Breast epithelium (tissue), 4 donors: Measurements from ENCODE around the gene CARD9. TPM values are rescaled to one million over a fixed set of nuclear protein-coding genes. Genes with fewer than 3 reads are reported as not detected.

Experiments used
- DNase-seq, 2 donors: peaks; one replicate each; pipeline ENCODE4 v3.0.0-alpha.2; 2019; ENCODE audit warnings: low spot score in 2 of 2
- H3K27ac ChIP-seq, 2 donors: fragments of 200-600 bp; sonication (generic) in 1 of 2; one replicate each; pipeline ENCODE4 v1.5.1; 2016 to 2019; ENCODE audit warnings: mild to moderate bottlenecking in 1 of 2
- H3K27me3 ChIP-seq, 2 donors: fragments of 200-600 bp; sonication (generic) in 1 of 2; one replicate each; pipeline versions ENCODE4 v1.5.1 to v1.6.0; 2017 to 2019; ENCODE audit warnings: control low read depth in 1 of 2, mild to moderate bottlenecking in 1 of 2
- H3K36me3 ChIP-seq: fragments of 200-600 bp; one replicate; pipeline ENCODE4 v1.5.1; 2019
- H3K4me1 ChIP-seq, 2 donors: fragments of 200-600 bp; sonication (generic); one replicate each; pipeline ENCODE4 v1.5.1; 2016 to 2019; ENCODE audit warnings: control low read depth in 1 of 2
- H3K4me3 ChIP-seq, 3 donors: fragments of 200-600 bp; sonication (generic); 1 replicate in 2 of 3; 2 replicates in 1 of 3; pipeline ENCODE4 v1.5.1; 2016 to 2019; ENCODE audit warnings: mild to moderate bottlenecking in 3 of 3, moderate library complexity in 2 of 3
- H3K9me3 ChIP-seq, 2 donors: fragments of 200-600 bp; sonication (generic) in 1 of 2; one replicate each; pipeline ENCODE4 v1.5.1; 2016 to 2019; ENCODE audit warnings: control low read depth in 1 of 2
- POLR2A ChIP-seq: fragments of 450-650 bp; IDR thresholded peaks from one replicate; pipeline ENCODE4 v1.6.1; 2016; ENCODE audit warnings: antibody characterized with exemption, mild to moderate bottlenecking, moderate library complexity
- POLR2AphosphoS5 ChIP-seq, 3 donors: sonication (generic); formaldehyde crosslinking; IDR thresholded peaks; one replicate each; pipeline ENCODE4 v1.6.1; 2017; ENCODE audit warnings: antibody characterized with exemption in 3 of 3
- intact Hi-C: fragments of 100-400 bp; cut with DNase I; formaldehyde crosslinking; loops from one replicate; pipeline ENCODE4 v1.15.1; 2023; ENCODE audit warnings: low total_unique reads
- total RNA-seq, 3 donors: library from RNA; depleted of rRNA; stranded (reverse); fragments of >200 nt; gene quantifications; one replicate each; pipeline ENCODE4 v1.1.0, GENCODE V29; 2016
- TF ChIP-seq, protein P1 (sequence below), 3 donors: fragments of 450-650 bp; IDR thresholded peaks; one replicate each; pipeline ENCODE4 v1.5.1; 2016 to 2017; ENCODE audit warnings: antibody characterized with exemption in 3 of 3, mild to moderate bottlenecking in 3 of 3, moderate library complexity in 3 of 3

Gene CARD9
- total RNA-seq, 3 donors from 2014 or later = 3.0 to 7.6 (median 3.3) TPM

DNA sequence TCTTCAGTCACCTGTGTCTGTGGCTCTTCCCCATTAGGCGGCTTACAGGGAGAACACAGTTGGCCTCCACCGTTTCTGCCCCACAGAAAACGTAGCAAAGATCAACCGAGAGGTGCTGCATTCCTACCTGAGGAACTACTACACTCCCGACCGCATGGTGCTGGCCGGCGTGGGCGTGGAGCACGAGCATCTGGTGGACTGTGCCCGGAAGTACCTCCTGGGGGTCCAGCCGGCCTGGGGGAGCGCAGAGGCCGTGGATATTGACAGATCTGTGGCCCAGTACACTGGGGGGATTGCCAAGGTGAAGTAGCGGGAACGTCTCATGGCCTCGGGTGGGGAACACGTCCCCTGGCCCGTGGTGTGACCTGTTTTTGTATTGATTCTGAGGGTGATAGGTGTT lies 43.4 kb upstream of the CARD9 start:
- no peak overlapping the region for H3K4me3 ChIP-seq
- H3K36me3 ChIP-seq = peaks cover 21% of the 10 kb centered on the region
- H3K9me3 ChIP-seq = no peaks in the 10 kb centered on the region
- peaks cover 0 to 2% of the 10 kb centered on the region in 2 donors for H3K4me1 ChIP-seq
- no peak for DNase-seq
- no peaks in the 10 kb centered on the region for H3K27me3 ChIP-seq
- no peak overlapping the region for H3K27ac ChIP-seq
- intact Hi-C loops = no loop called here
- TF ChIP-seq, protein P1, sequence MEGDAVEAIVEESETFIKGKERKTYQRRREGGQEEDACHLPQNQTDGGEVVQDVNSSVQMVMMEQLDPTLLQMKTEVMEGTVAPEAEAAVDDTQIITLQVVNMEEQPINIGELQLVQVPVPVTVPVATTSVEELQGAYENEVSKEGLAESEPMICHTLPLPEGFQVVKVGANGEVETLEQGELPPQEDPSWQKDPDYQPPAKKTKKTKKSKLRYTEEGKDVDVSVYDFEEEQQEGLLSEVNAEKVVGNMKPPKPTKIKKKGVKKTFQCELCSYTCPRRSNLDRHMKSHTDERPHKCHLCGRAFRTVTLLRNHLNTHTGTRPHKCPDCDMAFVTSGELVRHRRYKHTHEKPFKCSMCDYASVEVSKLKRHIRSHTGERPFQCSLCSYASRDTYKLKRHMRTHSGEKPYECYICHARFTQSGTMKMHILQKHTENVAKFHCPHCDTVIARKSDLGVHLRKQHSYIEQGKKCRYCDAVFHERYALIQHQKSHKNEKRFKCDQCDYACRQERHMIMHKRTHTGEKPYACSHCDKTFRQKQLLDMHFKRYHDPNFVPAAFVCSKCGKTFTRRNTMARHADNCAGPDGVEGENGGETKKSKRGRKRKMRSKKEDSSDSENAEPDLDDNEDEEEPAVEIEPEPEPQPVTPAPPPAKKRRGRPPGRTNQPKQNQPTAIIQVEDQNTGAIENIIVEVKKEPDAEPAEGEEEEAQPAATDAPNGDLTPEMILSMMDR (IDR thresholded peaks at IDR 0.05) = no peak
- no peak for TF ChIP-seq POLR2A
- TF ChIP-seq POLR2AphosphoS5 (IDR thresholded peaks at IDR 0.05) = no peak

DNA sequence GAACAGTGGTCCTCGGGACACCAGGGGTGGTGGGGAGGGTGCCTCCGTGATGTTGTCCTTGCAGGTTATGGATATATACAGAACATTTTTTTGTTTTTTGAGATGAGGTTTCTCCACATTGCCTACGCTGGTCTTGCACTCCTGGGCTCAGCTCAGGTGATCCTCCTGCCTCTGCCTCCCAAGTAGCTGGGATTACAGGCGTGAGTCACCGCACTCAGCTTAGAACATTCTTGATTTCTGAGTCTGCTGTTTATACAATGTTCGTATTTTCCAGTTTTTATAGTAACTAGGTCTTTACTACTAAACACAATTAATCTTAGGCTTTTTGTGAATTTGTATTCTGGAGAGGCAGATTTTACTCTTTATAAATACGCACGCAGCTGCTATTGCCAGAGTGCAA lies 43.0 kb upstream of the CARD9 start:
- Histone ChIP-seq H3K9me3 (no peaks in the 10 kb centered on the region), H3K36me3 (peaks cover 21% of the 10 kb centered on the region), H3K4me3 (no peak overlapping the region), H3K27me3 (no peaks in the 10 kb centered on the region), H3K4me1 (peaks cover 0 to 7% of the 10 kb centered on the region in 2 donors), H3K27ac (no peak overlapping the region)
- DNase-seq = no peak
- TF ChIP-seq, protein P1 (IDR thresholded peaks at IDR 0.05) = no peak
- TF ChIP-seq POLR2AphosphoS5 (IDR thresholded peaks at IDR 0.05) (no peak), POLR2A (no peak)
- intact Hi-C loops = no loop called here

DNA sequence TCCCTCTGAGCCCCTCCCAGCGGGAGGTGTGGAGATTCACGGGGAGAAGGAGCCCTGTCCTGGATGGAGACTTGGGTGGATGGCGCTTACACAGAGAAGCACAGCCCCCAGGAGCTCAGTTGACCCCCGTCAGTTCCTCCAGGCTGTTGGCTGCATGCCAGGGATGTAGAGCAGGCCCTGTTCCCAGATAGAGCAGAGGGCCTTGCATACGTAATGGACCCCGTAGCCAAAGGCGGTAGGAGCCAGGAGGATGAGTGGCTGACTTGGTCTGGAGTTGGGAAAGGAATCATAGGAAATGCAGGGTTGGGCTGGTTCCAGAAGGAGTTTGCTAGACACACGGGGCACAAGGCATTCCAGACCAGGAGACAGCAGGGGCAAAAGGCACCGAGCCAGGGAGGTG lies 39.5 kb upstream of the CARD9 start:
- H3K4me1 ChIP-seq = peaks cover 0 to 23% of the 10 kb centered on the region in 2 donors
- no peaks in the 10 kb centered on the region for H3K27me3 ChIP-seq
- peaks cover 4% of the 10 kb centered on the region for H3K36me3 ChIP-seq
- no peak overlapping the region for H3K27ac ChIP-seq
- intact Hi-C loops = no loop called here
- no peak overlapping the region for H3K4me3 ChIP-seq
- H3K9me3 ChIP-seq = no peaks in the 10 kb centered on the region
- TF ChIP-seq POLR2AphosphoS5 (IDR thresholded peaks at IDR 0.05) (no peak), POLR2A (no peak)
- TF ChIP-seq, protein P1 (IDR thresholded peaks at IDR 0.05) = no peak
- no peak for DNase-seq

DNA sequence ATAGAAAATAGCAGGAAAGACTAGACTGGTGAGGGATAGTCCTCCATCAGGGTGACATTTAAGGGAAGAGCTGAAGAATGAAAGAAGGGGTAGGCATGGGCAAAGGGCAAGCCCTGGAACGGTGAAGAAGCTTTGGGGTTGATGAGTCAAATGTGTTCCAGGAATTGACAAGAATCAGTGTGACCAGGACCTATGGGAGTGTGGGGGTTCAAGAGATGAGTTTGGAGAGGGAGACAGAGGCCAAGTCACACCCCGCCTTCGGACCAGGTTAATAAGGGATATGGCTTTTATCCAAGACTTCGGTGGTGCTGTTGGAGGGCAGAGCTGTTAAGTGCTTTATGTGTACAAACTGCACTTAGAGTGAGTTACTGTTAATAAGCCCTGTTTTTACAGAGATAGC lies 37.9 kb upstream of the CARD9 start:
- Histone ChIP-seq H3K9me3 (no peaks in the 10 kb centered on the region), H3K36me3 (no peaks in the 10 kb centered on the region), H3K27ac (no peak overlapping the region), H3K27me3 (no peaks in the 10 kb centered on the region), H3K4me3 (peak overlapping the region; percentile 92 to 100 (median 94)), H3K4me1 (peaks cover 0 to 23% of the 10 kb centered on the region in 2 donors)
- DNase-seq = no peak
- intact Hi-C loops = no loop called here
- TF ChIP-seq, protein P1 (IDR thresholded peaks at IDR 0.05) = no peak
- TF ChIP-seq POLR2A (no peak), POLR2AphosphoS5 (IDR thresholded peaks at IDR 0.05) (no peak)

DNA sequence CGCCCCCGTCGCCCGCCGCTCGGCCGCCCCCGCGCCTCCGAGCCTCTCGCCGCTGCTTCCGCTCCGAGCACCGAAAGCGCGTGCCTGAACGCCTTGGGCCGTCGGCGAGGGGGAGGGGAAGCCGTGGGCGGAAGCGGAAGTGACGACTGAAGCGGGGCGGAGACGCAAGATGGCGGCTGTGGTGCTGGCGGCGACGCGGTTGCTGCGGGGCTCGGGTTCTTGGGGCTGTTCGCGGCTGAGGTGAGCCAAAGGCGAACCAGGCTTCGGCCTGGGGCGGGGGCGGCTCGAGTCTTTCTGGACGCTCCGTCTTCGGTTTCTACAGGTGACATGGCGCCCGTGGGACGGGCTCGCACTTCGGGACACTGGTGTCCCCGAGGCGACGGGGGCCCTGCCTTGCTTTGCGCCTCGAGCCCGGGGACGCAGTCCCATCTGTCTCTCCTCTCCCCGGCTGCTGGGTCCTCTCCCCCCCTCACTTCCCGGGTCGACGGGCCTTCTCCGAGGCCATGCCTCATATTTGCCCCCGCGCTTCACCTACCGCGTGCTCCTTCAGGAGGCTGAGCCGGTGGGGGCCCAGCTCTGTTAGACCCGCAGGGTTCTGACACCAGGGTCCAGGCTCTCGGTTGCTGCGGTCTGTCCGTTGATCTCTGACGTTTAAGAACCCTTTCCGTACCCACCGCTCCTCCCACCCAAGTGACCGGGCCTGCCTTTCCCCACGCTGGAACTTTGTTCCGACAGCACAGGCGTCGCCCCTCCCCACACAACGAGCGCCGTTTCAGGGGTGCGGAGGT lies 37.2 kb upstream of the CARD9 start, which contains the start of the genes ENTR1 and PMPCA:
TSS of gene ENTR1 (minus strand) at position 115 of the 788 bp plus-strand sequence. CDS start 217 bp downstream, outside the sequence.
TSS of gene PMPCA (plus strand) at position 159 of the 788 bp plus-strand sequence. CDS start at position 170, 11 bp downstream.
- intact Hi-C loops = no loop called here
- TF ChIP-seq POLR2AphosphoS5 (IDR thresholded peaks at IDR 0.05) = peak; percentile 97 to 99 (median 98)
- TF ChIP-seq, protein P1 (IDR thresholded peaks at IDR 0.05) = no peak
- TF ChIP-seq POLR2A = peak; percentile 91
- Histone ChIP-seq H3K27me3 (no peaks in the 10 kb centered on the region), H3K9me3 (no peaks in the 10 kb centered on the region), H3K36me3 (no peaks in the 10 kb centered on the region), H3K27ac (peak within 1 kb of the TSS; percentile 90), H3K4me1 (peaks cover 0 to 23% of the 10 kb centered on the region in 2 donors), H3K4me3 (peak within 1 kb of the TSS; percentile 92 to 100 (median 94))
- DNase-seq = peak; percentile 80 to 91
